Upper lobe of right lung (tissue), 1 donor: ENCODE data around the gene COQ10B. TPM values are rescaled to one million over a fixed set of nuclear protein-coding genes. Genes with fewer than 3 reads are reported as not detected.

Experiments used
- ATAC-seq: fragments of 200-7000 bp; cut with Tn5 transposase; one replicate; pipeline ENCODE4 v1.9.1; 2020; ENCODE audit warnings: mild to moderate bottlenecking, moderate library complexity
- DNase-seq: peaks from one replicate; pipeline ENCODE4 v3.0.0-alpha.2; 2020
- H3K27ac ChIP-seq: fragments of 200-600 bp; one replicate; pipeline ENCODE4 v1.8.0; 2022
- H3K27me3 ChIP-seq: fragments of 200-600 bp; one replicate; pipeline ENCODE4 v1.8.0; 2022; ENCODE audit warnings: mild to moderate bottlenecking
- H3K36me3 ChIP-seq: fragments of 200-600 bp; one replicate; pipeline ENCODE4 v1.8.0; 2022
- H3K4me1 ChIP-seq: fragments of 200-600 bp; one replicate; pipeline ENCODE4 v1.8.0; 2022
- H3K4me3 ChIP-seq: fragments of 200-600 bp; one replicate; pipeline ENCODE4 v1.8.0; 2022; ENCODE audit warnings: mild to moderate bottlenecking
- H3K9me3 ChIP-seq: fragments of 200-600 bp; one replicate; pipeline ENCODE4 v1.8.0; 2022
- CTCF ChIP-seq: fragments of 200-600 bp; IDR thresholded peaks from one replicate; pipeline ENCODE4 v1.8.0; 2022; ENCODE audit warnings: antibody characterized with exemption
- intact Hi-C: fragments of 100-400 bp; cut with DNase I; formaldehyde crosslinking; loops from one replicate; pipeline ENCODE4 v1.11.0; 2022
- total RNA-seq: library from RNA; stranded (reverse); fragmentation: NEBNext Ultra II Directional; extraction: Animal tissue kit (Norgen Biotek cat#: 25700); gene quantifications from one replicate; pipeline ENCODE4 v1.2.1, GENCODE V29; 2021
- donor health status: DM: no; HTN: yes; CAD: no; lungs with severe emphysema.

Gene COQ10B
- total RNA-seq, 1 donor from 2014 or later = 26.5 TPM

GRCh38 chr2:197419438-197419837 lies 33.9 kb upstream of the COQ10B start:
- no peak for ATAC-seq
- Histone ChIP-seq H3K27ac (no peak overlapping the region), H3K36me3 (peaks cover 97% of the 10 kb centered on the region)

GRCh38 chr2:197423307-197423706 lies 30.0 kb upstream of the COQ10B start:
- peaks cover 38% of the 10 kb centered on the region for H3K4me1 ChIP-seq
- no peak for TF ChIP-seq CTCF
- intact Hi-C loops = no loop called here
- H3K27ac ChIP-seq = no peak overlapping the region
- DNase-seq = no peak
- peaks cover 58% of the 10 kb centered on the region for H3K36me3 ChIP-seq
- H3K4me3 ChIP-seq = no peak overlapping the region
- no peak for ATAC-seq
- H3K27me3 ChIP-seq = no peaks in the 10 kb centered on the region
- no peaks in the 10 kb centered on the region for H3K9me3 ChIP-seq

More at GRCh38 chr2:197419438-197419837, 33.9 kb upstream of the COQ10B start:
- no peak for TF ChIP-seq CTCF
- intact Hi-C loops = loop anchor here (10.0 kb wide), 1 partner anchor 55 kb away; no protein-coding TSS in a partner anchor
- DNase-seq = no peak
- H3K9me3 ChIP-seq = no peaks in the 10 kb centered on the region
- H3K4me1 ChIP-seq = peaks cover 13% of the 10 kb centered on the region
- H3K4me3 ChIP-seq = no peak overlapping the region
- no peaks in the 10 kb centered on the region for H3K27me3 ChIP-seq

GRCh38 chr2:197425550-197425949 lies 27.8 kb upstream of the COQ10B start:
- no peak overlapping the region for H3K27ac ChIP-seq
- DNase-seq (no peak), ATAC-seq (no peak)
- peaks cover 52% of the 10 kb centered on the region for H3K4me1 ChIP-seq
- no peak for TF ChIP-seq CTCF
- H3K9me3 ChIP-seq = no peaks in the 10 kb centered on the region
- H3K36me3 ChIP-seq = peaks cover 36% of the 10 kb centered on the region
- intact Hi-C loops = no loop called here
- no peaks in the 10 kb centered on the region for H3K27me3 ChIP-seq
- no peak overlapping the region for H3K4me3 ChIP-seq

GRCh38 chr2:197426723-197427603 lies 26.4 kb upstream of the COQ10B start:
- Histone ChIP-seq H3K4me1 (peaks cover 66% of the 10 kb centered on the region), H3K4me3 (no peak overlapping the region), H3K9me3 (no peaks in the 10 kb centered on the region), H3K27ac (no peak overlapping the region), H3K27me3 (no peaks in the 10 kb centered on the region), H3K36me3 (peaks cover 22% of the 10 kb centered on the region)
- intact Hi-C loops = no loop called here
- DNase-seq (no peak), ATAC-seq (no peak)
- TF ChIP-seq CTCF = no peak

- Histone ChIP-seq H3K27ac (no peak overlapping the region), H3K4me3 (no peak overlapping the region), H3K36me3 (peaks cover 12% of the 10 kb centered on the region), H3K27me3 (no peaks in the 10 kb centered on the region), H3K9me3 (no peaks in the 10 kb centered on the region), H3K4me1 (peaks cover 71% of the 10 kb centered on the region)
- no peak for TF ChIP-seq CTCF
- ATAC-seq = no peak
- intact Hi-C loops = no loop called here
- DNase-seq = no peak
These were observed 25.4 kb upstream of the COQ10B start for GRCh38 chr2:197427986-197428385.
